ENCODE measurements around the gene SBK2. TPM values are rescaled to one million over a fixed set of nuclear protein-coding genes. Genes with fewer than 3 reads are reported as not detected.
A peak's percentile ranks its signal among the peaks of the same experiment; 100 is the strongest.

Gene SBK2
- total RNA-seq, 1 experiment from 2014 or later: 5.2 TPM

DNA sequence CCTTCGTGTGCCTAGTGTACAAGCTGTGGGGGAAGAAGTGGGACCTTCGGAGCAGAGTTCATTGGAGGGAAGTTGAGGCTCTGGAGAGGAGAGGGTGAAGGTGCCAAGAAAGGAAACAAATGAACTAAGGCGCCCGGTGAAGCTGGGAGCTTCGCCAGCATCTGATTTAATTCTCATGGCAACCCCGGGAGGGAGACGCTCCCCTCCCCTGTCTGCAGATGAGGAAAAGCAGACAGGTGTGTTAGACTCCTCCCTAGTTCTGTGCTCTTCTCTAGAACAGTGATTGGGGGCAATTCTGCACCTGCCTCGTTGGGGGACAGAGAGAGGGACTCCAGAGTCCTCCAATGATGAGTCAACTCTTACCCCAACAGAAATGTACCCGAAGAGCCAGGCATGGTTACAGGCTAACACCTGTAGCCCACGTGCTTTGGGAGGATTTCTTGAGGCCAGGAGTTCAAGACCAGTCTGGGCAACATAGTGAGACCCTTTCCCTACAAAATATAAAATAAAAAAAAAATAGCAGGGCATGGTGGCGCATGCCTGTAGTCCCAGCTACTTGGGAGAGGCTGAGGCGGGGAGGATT lies 44.5 kb downstream of the SBK2 start:
- no peak for ATAC-seq
- CTCF ChIA-PET: interaction anchor here (0.8 to 13.5 kb wide), 4 partner anchors 12 to 39 kb away, joined by 3 to 96 read pairs (median 4); partner anchors contain the start of gene ISOC2

DNA sequence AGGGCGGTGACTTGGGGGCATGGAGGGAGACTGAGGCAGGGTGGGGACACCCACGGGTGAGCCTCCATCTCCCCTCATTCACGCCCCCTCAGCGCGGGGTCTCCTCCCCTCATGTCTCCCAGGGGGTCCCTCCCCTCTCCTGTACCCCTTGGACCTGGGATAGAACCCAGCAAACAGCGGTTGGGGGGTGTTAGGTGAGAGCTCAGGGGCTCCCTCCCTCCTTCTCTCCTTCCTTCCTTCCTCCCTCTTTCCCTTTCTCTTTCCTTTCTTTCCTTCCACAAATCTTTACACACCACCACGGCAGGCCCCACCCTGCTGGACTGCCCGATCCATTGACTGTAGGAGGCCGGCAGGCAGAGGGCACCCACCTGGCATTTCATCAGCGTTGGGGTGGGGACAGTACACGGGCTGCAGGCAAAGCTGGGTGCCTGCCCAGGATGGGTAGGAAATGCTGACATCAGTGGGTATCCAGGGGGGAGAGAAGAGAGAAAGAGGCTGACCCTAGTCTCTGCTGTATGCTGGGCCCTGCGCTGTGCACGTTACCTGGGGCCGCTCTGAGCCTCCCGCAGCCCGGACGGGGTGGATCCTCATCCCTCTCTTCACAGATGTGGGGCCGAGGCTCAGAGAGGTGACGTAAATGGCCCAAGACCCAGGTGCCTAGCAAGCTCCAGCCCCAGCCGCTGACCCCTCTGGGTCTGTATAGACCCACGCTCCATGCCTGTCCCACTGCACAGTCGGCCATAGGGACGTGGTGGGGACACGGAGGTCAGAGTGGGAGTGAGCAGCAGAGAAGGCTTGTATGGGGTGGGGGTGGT lies 45.2 kb downstream of the SBK2 start:
- Mint-ChIP-seq H3K9me3 (no peaks in the 10 kb centered on the region), H3K27me3 (ENCODE audit: low read depth) (peaks cover 3% of the 10 kb centered on the region), H3K4me1 (peaks cover 14% of the 10 kb centered on the region), H3K36me3 (no peaks in the 10 kb centered on the region), H3K27ac (no peak overlapping the region), H3K4me3 (no peak overlapping the region)
- ATAC-seq (no peak), DNase-seq (ENCODE audit: low spot score) (no peak)
- no peak for TF ChIP-seq EMX1 (CRISPR knock-in tag; IDR thresholded peaks at IDR 0.05)
- TF ChIP-seq NR1H2 (CRISPR knock-in tag; IDR thresholded peaks at IDR 0.05): no peak
- no peak for TF ChIP-seq CREM (CRISPR knock-in tag; IDR thresholded peaks at IDR 0.05)
- TF ChIP-seq SOX15 (CRISPR knock-in tag; IDR thresholded peaks at IDR 0.05): no peak
- TF ChIP-seq, protein P1, sequence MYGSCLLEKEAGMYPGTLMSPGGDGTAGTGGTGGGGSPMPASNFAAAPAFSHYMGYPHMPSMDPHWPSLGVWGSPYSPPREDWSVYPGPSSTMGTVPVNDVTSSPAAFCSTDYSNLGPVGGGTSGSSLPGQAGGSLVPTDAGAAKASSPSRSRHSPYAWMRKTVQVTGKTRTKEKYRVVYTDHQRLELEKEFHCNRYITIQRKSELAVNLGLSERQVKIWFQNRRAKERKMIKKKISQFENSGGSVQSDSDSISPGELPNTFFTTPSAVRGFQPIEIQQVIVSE (CRISPR knock-in tag; IDR thresholded peaks at IDR 0.05; ENCODE audit: borderline replicate concordance): no peak
- no peak for TF ChIP-seq ZNF263 (CRISPR knock-in tag; IDR thresholded peaks at IDR 0.05; ENCODE audit: low read depth)
- no peak for TF ChIP-seq NR2C2 (CRISPR knock-in tag; IDR thresholded peaks at IDR 0.05)
- TF ChIP-seq ZNF396 (CRISPR knock-in tag; IDR thresholded peaks at IDR 0.05; ENCODE audit: borderline replicate concordance): no peak
- TF ChIP-seq NFATC4 (CRISPR knock-in tag; IDR thresholded peaks at IDR 0.05): no peak
- no peak for TF ChIP-seq NFYB (CRISPR knock-in tag; conservative IDR thresholded peaks at IDR 0.05; ENCODE audit: low read depth)
- TF ChIP-seq, protein P2, sequence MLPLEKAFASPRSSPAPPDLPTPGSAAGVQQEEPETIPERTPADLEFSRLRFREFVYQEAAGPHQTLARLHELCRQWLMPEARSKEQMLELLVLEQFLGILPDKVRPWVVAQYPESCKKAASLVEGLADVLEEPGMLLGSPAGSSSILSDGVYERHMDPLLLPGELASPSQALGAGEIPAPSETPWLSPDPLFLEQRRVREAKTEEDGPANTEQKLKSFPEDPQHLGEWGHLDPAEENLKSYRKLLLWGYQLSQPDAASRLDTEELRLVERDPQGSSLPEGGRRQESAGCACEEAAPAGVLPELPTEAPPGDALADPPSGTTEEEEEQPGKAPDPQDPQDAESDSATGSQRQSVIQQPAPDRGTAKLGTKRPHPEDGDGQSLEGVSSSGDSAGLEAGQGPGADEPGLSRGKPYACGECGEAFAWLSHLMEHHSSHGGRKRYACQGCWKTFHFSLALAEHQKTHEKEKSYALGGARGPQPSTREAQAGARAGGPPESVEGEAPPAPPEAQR (CRISPR knock-in tag; IDR thresholded peaks at IDR 0.05): no peak
- TF ChIP-seq, protein P3, sequence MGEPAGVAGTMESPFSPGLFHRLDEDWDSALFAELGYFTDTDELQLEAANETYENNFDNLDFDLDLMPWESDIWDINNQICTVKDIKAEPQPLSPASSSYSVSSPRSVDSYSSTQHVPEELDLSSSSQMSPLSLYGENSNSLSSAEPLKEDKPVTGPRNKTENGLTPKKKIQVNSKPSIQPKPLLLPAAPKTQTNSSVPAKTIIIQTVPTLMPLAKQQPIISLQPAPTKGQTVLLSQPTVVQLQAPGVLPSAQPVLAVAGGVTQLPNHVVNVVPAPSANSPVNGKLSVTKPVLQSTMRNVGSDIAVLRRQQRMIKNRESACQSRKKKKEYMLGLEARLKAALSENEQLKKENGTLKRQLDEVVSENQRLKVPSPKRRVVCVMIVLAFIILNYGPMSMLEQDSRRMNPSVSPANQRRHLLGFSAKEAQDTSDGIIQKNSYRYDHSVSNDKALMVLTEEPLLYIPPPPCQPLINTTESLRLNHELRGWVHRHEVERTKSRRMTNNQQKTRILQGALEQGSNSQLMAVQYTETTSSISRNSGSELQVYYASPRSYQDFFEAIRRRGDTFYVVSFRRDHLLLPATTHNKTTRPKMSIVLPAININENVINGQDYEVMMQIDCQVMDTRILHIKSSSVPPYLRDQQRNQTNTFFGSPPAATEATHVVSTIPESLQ (CRISPR knock-in tag; IDR thresholded peaks at IDR 0.05): no peak
- TF ChIP-seq SMAD4 (CRISPR knock-in tag; IDR thresholded peaks at IDR 0.05): no peak
- TF ChIP-seq, protein P4, sequence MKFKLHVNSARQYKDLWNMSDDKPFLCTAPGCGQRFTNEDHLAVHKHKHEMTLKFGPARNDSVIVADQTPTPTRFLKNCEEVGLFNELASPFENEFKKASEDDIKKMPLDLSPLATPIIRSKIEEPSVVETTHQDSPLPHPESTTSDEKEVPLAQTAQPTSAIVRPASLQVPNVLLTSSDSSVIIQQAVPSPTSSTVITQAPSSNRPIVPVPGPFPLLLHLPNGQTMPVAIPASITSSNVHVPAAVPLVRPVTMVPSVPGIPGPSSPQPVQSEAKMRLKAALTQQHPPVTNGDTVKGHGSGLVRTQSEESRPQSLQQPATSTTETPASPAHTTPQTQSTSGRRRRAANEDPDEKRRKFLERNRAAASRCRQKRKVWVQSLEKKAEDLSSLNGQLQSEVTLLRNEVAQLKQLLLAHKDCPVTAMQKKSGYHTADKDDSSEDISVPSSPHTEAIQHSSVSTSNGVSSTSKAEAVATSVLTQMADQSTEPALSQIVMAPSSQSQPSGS (CRISPR knock-in tag; IDR thresholded peaks at IDR 0.05; ENCODE audit: borderline replicate concordance, low read depth): no peak
- no peak for TF ChIP-seq SMAD3 (CRISPR knock-in tag; IDR thresholded peaks at IDR 0.05; ENCODE audit: borderline replicate concordance)
- TF ChIP-seq, protein P5, sequence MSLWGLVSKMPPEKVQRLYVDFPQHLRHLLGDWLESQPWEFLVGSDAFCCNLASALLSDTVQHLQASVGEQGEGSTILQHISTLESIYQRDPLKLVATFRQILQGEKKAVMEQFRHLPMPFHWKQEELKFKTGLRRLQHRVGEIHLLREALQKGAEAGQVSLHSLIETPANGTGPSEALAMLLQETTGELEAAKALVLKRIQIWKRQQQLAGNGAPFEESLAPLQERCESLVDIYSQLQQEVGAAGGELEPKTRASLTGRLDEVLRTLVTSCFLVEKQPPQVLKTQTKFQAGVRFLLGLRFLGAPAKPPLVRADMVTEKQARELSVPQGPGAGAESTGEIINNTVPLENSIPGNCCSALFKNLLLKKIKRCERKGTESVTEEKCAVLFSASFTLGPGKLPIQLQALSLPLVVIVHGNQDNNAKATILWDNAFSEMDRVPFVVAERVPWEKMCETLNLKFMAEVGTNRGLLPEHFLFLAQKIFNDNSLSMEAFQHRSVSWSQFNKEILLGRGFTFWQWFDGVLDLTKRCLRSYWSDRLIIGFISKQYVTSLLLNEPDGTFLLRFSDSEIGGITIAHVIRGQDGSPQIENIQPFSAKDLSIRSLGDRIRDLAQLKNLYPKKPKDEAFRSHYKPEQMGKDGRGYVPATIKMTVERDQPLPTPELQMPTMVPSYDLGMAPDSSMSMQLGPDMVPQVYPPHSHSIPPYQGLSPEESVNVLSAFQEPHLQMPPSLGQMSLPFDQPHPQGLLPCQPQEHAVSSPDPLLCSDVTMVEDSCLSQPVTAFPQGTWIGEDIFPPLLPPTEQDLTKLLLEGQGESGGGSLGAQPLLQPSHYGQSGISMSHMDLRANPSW (CRISPR knock-in tag; conservative IDR thresholded peaks at IDR 0.05; ENCODE audit: low read depth): no peak
- TF ChIP-seq, protein P6, sequence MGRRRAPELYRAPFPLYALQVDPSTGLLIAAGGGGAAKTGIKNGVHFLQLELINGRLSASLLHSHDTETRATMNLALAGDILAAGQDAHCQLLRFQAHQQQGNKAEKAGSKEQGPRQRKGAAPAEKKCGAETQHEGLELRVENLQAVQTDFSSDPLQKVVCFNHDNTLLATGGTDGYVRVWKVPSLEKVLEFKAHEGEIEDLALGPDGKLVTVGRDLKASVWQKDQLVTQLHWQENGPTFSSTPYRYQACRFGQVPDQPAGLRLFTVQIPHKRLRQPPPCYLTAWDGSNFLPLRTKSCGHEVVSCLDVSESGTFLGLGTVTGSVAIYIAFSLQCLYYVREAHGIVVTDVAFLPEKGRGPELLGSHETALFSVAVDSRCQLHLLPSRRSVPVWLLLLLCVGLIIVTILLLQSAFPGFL (CRISPR knock-in tag; IDR thresholded peaks at IDR 0.05; ENCODE audit: borderline replicate concordance): no peak
- no peak for TF ChIP-seq RORB (CRISPR knock-in tag; IDR thresholded peaks at IDR 0.05)
- CTCF ChIA-PET: interaction anchor here (1.4 to 13.5 kb wide), 2 partner anchors 13 to 24 kb away, joined by 4 to 96 read pairs; no protein-coding TSS in a partner anchor
- POLR2A ChIA-PET: interaction anchor here (0.6 kb wide), 1 partner anchor 57 kb away, joined by 13 read pairs; no protein-coding TSS in a partner anchor

More for the DNA sequence above, 44.5 kb downstream of the SBK2 start:
- peaks cover 7% of the 10 kb centered on the region for H3K27me3 Mint-ChIP-seq (ENCODE audit: low read depth)
- H3K9me3 Mint-ChIP-seq: no peaks in the 10 kb centered on the region
- H3K36me3 Mint-ChIP-seq: no peaks in the 10 kb centered on the region
- TF ChIP-seq ZNF121 (CRISPR knock-in tag; IDR thresholded peaks at IDR 0.05) (0 out of 2 replicates have a peak, but pooled peaks have one; percentile 12), ELF4 (CRISPR knock-in tag; IDR thresholded peaks at IDR 0.05; ENCODE audit: low read depth) (no peak)
- POLR2A ChIA-PET: no interaction called here
- peaks cover 7% of the 10 kb centered on the region for H3K4me1 Mint-ChIP-seq
- DNase-seq (ENCODE audit: low spot score): no peak
- no peak overlapping the region for H3K27ac Mint-ChIP-seq
- no peak overlapping the region for H3K4me3 Mint-ChIP-seq
